ENCODE measurements around the gene FGA.
"Not testable (repeated sequence)": the region's sequence is repeated elsewhere in the genome, so short reads cannot be mapped to it uniquely, and the experiment has no call there.

Gene FGA

DNA sequence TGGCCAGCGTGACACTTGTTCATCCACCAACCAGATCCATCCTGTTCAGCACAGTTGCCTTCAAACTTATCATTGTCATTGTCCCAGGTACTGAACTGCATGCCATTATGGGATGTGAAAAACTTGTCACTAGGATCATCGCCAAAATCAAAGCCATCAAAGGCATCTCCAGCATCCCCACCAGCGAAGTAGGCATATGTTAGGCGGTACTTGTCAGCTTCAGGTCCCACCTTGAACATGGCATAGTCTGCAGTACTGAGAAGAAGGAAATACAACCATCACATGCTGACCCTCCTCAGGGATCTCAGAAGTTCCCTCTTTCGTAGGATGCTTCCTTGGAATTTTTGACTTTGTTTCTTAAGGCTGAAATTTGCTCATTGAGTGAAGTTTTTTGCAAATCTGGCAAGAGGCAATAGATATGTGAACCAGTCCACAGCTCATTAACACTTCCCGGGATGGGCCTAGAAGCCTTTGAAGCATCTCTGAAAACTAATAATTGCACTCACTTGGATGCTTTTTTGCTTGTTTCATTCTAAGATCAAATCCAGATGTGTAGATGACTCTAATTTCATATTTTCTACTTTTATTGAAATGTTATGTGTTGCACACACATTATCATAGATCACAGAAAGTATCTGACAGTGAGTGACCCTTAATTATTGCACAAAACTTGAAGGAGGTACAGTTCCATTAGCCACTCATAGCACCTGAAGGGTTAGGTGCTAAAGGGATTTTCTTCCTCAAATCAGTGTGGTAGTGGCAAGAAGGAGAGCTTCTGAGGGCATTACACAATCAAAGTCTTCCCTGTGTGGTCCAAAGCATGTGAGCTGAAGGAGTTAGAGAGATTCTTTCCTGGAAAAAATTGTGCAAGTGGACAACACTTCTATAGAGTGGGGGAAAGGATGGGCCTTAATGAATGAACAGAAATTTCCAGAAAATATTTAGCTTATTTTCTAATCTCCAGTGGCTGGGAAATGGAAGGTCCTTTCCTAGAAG is 16.5 kb upstream of the FGA start:
- DNase-seq = no peak

DNA sequence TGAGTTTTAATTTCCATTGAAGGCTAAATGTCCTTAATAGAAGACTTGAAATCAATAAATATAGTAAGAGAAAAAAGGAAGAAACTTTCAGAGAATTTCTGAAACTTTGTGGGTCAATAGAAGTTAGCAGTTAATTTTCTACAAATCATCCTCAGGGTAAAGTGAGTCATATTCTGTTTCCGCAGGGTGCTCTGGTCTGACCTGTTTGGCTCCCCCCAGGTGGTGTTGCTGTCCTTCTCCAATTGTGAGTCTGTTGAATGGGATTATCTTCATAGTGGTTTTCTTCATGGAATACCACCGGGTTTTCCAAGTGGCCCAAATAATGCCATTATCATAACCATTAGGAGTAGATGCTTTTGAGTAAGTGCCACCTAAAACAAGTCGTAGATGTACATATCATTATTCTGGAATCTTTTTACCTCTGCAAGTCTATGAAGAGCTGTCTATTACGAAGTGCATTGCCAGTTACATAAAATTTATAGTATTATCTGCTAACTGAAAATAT is 14.2 kb upstream of the FGA start:
- DNase-seq = no peak

DNA sequence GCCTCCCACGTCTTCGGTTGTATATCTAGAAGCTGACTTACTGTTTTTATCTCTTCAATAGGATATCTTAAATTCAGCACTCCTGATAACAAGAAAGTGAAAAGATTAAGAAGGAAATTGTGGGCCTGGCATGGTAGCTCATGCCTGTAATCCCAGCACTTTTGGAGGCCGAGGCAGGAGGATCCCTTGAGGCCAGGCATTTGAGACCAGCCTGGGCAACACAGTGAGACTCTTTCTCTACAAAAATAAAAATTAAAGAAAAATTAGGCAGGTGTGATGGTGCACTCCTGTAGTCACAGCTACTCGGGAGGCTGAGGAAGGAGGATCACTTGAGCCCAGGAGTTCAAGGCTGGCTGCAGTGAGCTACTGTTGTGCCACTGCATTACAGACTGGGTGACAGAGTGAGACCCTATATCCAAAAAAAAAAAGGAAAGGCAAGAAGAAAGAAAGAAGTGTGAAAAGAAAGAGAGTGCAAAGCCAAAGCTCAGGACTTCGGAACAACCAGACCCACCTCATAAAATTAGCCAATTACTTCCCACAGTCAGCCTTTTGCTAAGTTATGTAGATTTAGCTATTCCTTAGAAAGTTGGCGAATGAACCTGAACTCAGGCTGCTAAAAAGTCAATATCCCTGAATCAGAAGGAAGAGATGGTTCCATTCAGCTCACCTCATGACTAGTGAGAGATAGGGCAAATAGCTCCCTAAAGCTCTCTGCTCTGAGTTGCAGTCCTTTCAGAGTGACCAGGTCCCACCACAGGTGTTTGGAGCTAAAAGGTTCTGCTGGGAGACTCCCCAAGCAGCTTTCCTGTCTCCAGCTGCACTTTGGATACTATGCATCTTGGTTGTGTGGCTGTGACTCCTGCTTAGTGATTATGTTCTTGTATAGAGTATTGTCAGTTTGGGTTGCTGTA is 12.7 kb upstream of the FGA start:
- DNase-seq = no peak

- DNase-seq = no peak
These were observed 12.0 kb upstream of the FGA start for GRCh38 chr4:154602404-154603020.

- DNase-seq = no peak
These were observed 7.5 kb upstream of the FGA start for GRCh38 chr4:154597798-154598774.

DNA sequence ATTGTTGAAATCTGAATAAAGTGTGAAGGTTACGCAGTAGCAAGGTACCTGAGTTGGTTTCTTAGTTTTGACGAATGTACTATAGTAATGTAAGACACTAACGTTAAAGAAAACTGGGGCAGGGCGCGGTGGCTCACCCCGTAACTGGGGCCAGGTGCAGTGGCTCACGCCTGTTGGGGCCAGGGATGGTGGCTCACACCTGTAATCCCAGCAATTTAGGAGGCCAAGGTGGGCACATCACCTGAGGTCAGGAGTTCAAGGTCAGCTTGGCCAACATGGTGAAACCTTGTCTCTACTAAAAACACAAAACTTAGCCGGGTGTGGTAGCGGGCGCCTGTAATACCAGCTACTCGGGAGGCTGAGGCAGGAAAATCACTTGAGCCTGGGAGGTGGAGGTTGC is 6.7 kb upstream of the FGA start:
- DNase-seq = not testable (repeated sequence)

- no peak for DNase-seq
These were observed 5.3 kb upstream of the FGA start for GRCh38 chr4:154595807-154596206.

DNA sequence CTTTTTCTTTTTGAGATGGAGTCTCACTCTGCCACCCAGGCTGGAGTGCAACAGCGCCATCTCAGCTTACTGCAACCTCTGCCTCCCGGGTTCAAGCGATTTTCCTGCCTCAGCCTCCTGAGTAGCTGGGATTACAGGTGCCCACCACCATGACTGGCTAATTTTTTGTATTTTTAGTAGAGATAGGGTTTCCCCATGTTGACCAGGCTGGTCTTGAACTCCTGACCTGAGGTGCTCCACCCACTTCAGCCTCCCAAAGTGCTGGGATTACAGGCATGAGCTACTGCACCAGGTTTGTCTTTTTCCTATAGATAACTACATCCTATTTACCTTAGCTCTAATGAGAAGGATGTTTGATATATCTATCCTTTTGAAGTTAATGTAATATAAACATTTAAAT is 3.8 kb upstream of the FGA start:
- not testable (repeated sequence) for DNase-seq

DNA sequence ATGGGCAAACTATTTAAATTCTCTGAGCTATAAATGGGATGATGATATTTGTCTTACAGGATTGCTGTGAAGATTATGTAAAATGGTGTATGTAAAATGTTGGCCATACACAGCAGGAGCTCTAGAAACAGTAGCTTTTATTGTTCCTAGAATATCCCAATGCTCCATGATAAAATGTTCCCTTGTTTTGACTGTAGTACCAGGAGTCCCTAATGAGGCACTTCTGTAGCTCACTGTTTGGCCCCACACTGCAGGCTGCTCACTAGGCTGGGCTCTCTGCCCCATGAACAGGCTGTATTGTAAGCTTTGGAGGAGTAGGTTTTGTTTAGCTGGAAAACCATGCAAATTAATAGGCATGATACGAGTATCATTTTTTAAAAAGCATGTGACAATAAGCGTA is 3.3 kb upstream of the FGA start:
- no peak for DNase-seq

GRCh38 chr4:154591890-154592289 is 1.3 kb upstream of the FGA start:
- no peak for DNase-seq

GRCh38 chr4:154589296-154590197 is 995 bp downstream of the FGA start:
- no peak for DNase-seq

- DNase-seq = no peak
These were observed 2.3 kb downstream of the FGA start for GRCh38 chr4:154588198-154588597.

- no peak for DNase-seq
These were observed 4.1 kb downstream of the FGA start for GRCh38 chr4:154586296-154587033.

DNA sequence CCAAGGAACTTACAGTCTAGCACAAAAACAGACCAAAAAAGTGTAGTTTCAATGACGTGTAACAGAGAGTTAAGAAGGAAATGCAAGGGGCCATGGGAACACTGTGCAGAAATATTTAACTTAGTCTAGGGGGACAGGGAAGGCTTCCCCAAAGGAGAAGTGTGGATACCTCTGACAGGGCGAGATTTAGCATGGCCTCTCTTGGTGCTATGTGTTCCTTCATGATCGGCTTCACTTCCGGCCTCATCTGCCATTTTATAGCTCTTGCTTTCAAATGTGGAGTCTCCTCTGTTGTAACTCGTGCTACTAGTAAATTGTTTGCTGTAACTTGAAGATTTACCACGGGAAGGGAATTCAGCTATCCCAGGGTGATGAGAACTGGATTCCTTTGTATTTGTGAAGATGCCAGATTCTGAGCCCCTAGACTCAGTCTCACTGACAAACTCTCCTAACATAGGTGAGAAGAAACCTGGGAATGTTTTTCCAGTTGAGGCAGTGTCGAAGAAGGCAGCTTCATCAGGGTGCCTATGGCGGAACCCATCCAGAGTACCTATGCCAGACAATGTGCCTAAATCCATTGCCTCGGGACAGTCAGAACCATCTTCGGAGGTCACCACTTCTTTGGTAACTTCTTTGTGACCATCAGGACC is 5.0 kb downstream of the FGA start:
- DNase-seq = no peak

DNA sequence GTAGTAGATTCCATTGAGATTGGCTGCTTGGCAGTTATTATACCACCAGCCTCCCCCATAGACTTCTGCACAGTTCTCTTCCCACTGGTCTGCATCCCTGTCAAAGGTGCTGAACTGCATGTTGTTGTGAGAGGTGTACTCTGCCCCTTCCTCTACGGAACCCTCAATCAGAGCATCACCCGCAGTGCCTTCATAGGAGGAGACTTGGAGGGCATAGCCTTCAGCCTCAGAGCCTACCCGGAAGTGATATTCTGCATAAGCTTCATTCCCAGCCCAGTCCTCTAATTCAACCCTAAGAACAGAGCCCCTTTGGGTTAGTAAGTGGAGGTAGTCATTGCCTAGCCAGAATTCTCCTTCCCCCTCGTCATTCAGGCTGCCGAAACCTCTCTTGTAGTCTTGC is 6.3 kb downstream of the FGA start:
- DNase-seq = no peak

- DNase-seq = no peak
These were observed 6.9 kb downstream of the FGA start for GRCh38 chr4:154583677-154584076.

DNA sequence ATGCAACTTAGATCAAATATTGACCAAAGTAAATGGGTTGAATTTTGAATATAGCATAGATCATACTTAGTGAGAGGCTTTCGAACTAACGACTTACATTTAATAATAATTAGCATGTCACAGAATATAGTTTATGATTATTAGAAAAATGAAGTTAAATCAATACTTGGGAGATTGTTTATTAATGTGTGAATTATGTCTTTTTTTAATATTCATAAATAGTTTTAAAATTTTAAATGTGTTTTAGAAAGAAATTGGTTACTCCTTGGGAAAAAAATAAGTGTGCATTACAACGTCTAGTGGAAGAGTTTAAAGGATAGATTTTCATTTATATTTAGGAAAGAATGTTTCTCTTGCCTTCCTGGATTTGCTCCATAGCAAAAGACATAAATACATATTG is 7.3 kb downstream of the FGA start:
- no peak for DNase-seq

DNA sequence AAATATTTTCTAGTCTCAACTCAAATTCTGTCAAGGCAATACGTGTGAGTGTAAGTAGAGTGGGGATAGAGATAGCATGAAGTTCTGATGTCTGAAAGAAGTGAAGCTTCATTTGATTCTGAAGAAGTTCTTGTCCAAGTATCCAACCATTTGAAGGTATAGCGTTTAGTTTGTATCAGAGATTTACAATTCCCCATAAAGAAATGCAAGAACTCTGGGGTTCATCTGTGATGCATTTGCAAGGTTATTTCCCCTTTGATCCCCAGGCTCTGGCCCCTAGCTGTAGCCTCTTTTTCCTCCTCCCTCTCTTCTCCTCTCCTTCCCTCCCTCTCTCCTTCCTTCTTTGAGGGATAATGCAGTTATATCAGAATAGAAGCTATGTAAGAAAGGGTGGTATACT is 7.8 kb downstream of the FGA start:
- DNase-seq = no peak

GRCh38 chr4:154579927-154580326 is 10.6 kb downstream of the FGA start:
- no peak for DNase-seq

Measured in activated CD4-positive, alpha-beta T cell treated with anti-CD3 and anti-CD28 coated beads for 1 hour (primary cell).